H1 (cell line): ENCODE measurements around the gene SH3PXD2A. TPM values are rescaled to one million over a fixed set of nuclear protein-coding genes. Genes with fewer than 3 reads are reported as not detected.

Source experiments
- CTCF ChIA-PET: fragments of 300-600 bp; sonication (Branson Sonifier 250); formaldehyde crosslinking; loops from one replicate; lab custom pipeline; 2021; ENCODE audit not compliant: partially characterized antibody; lab: Charles Lee
- POLR2A ChIA-PET: fragments of 300-600 bp; sonication (Branson Sonifier 250); formaldehyde crosslinking; loops from one replicate; lab custom pipeline; 2021; ENCODE audit warnings: inconsistent platforms; ENCODE audit not compliant: partially characterized antibody; lab: Charles Lee
- DNase-seq, 2 experiments: peaks; one replicate each; pipeline versions ENCODE4 v3.0.0 to v3.0.0-alpha.2; 2010 to 2022; ENCODE audit warnings: low spot score in 2 of 2, low read depth in 1 of 2, mixed read lengths in 1 of 2
- FAIRE-seq: peaks from 2 replicates; lab custom pipeline; 2011; peaks lifted over from hg19 to GRCh38; lab: Jason Lieb, UNC
- H2AFZ ChIP-seq: 2 replicates; pipeline ENCODE4 v1.8.1; 2012; ENCODE audit warnings: low read length, inconsistent platforms
- H2AK5ac ChIP-seq: 2 replicates; pipeline ENCODE4 v1.6.1; 2013; ENCODE audit warnings: low read depth, low read length
- H2BK120ac ChIP-seq: replicated peaks from 2 replicates; pipeline ENCODE3; 2013; ENCODE audit warnings: low read depth, low read length, inconsistent platforms
- H2BK12ac ChIP-seq: 2 replicates; pipeline ENCODE4 v1.6.1; 2013; ENCODE audit warnings: low read depth, low read length
- H2BK15ac ChIP-seq: 2 replicates; pipeline ENCODE4 v1.6.1; 2013; ENCODE audit warnings: low read length
- H2BK20ac ChIP-seq: 2 replicates; pipeline ENCODE4 v1.6.1; 2013; ENCODE audit warnings: low read length
- H2BK5ac ChIP-seq: 2 replicates; pipeline ENCODE4 v1.6.1; 2013; ENCODE audit warnings: low read depth, low read length
- H3K14ac ChIP-seq: 2 replicates; pipeline ENCODE4 v1.6.1; 2013; ENCODE audit warnings: inconsistent platforms; ENCODE audit not compliant: insufficient read length
- H3K18ac ChIP-seq: 2 replicates; pipeline ENCODE4 v1.6.1; 2013; ENCODE audit warnings: low read length; ENCODE audit errors: extremely low read depth
- H3K23ac ChIP-seq: 2 replicates; pipeline ENCODE4 v1.6.1; 2013; ENCODE audit warnings: inconsistent platforms; ENCODE audit not compliant: insufficient read length
- H3K23me2 ChIP-seq: 2 replicates; pipeline ENCODE4 v1.6.1; 2013; ENCODE audit warnings: low read depth, low read length
- H3K27ac ChIP-seq: 2 replicates; pipeline ENCODE4 v1.6.1; 2011; ENCODE audit warnings: low read depth, low read length, inconsistent platforms
- H3K27me3 ChIP-seq, 4 experiments: replicated peaks in 1 of 4; 1 replicate in 1 of 4; 2 replicates in 3 of 4; pipeline versions ENCODE4 v1.6.1 to v1.8.1; 2011 to 2013; ENCODE audit warnings: low read length in 3 of 4, mild to moderate bottlenecking in 3 of 4, inconsistent platforms in 2 of 4, mixed read lengths in 2 of 4, moderate library complexity in 1 of 4; ENCODE audit not compliant: control insufficient read depth in 3 of 4, insufficient read depth in 3 of 4; ENCODE audit errors: extremely low read depth in 1 of 4
- H3K36me3 ChIP-seq, 4 experiments: 2 replicates each; pipeline versions ENCODE4 v1.6.1 to v1.8.1; 2011 to 2013; ENCODE audit warnings: mild to moderate bottlenecking in 4 of 4, low read length in 3 of 4, moderate library complexity in 2 of 4, control low read depth in 1 of 4, inconsistent platforms in 1 of 4; ENCODE audit not compliant: insufficient read depth in 4 of 4, control insufficient read depth in 2 of 4
- H3K4ac ChIP-seq: replicated peaks from 2 replicates; pipeline ENCODE3; 2013; ENCODE audit warnings: low read length, low read depth, mixed read lengths, inconsistent platforms; ENCODE audit not compliant: insufficient read length
- H3K4me1 ChIP-seq, 4 experiments: replicated peaks in 1 of 4; 1 replicate in 1 of 4; 2 replicates in 3 of 4; pipeline versions ENCODE4 v1.6.1 to v1.8.1; 2011 to 2013; ENCODE audit warnings: low read length in 3 of 4, inconsistent platforms in 2 of 4, mixed read lengths in 1 of 4; ENCODE audit not compliant: insufficient read depth in 4 of 4, control insufficient read depth in 3 of 4
- H3K4me2 ChIP-seq, 2 experiments: 2 replicates each; pipeline versions ENCODE4 v1.6.1 to v1.8.1; 2011 to 2013; ENCODE audit warnings: low read depth in 2 of 2, low read length in 2 of 2, control low read depth in 1 of 2, inconsistent platforms in 1 of 2, mild to moderate bottlenecking in 1 of 2; ENCODE audit not compliant: insufficient read depth in 1 of 2
- H3K4me3 ChIP-seq, 4 experiments: fragments of 200-600, 300-600 bp in 1 of 4; sonication (generic), shearing (Covaris generic), sonication (Bioruptor Twin) in 1 of 4; 2 replicates each; pipeline versions ENCODE4 v1.5.1 to v1.8.1; 2011 to 2016; ENCODE audit warnings: low read length in 4 of 4, low read depth in 3 of 4, control low read depth in 2 of 4, inconsistent platforms in 2 of 4, mild to moderate bottlenecking in 2 of 4, mixed read lengths in 1 of 4, moderate library complexity in 1 of 4; ENCODE audit not compliant: insufficient read depth in 2 of 4; ENCODE audit errors: extremely low read depth in 1 of 4
- H3K56ac ChIP-seq: replicated peaks from 2 replicates; pipeline ENCODE3; 2013; ENCODE audit warnings: low read depth, mild to moderate bottlenecking, mixed read lengths, low read length, inconsistent platforms; ENCODE audit not compliant: insufficient read length
- H3K79me1 ChIP-seq: 2 replicates; pipeline ENCODE4 v1.6.1; 2013; ENCODE audit warnings: low read depth, low read length, control low read depth
- H3K79me2 ChIP-seq, 2 experiments: 2 replicates each; pipeline versions ENCODE4 v1.6.1 to v1.8.1; 2012 to 2013; ENCODE audit warnings: low read length in 2 of 2, mild to moderate bottlenecking in 2 of 2, inconsistent platforms in 1 of 2; ENCODE audit not compliant: insufficient read depth in 2 of 2, control insufficient read depth in 1 of 2
- H3K9ac ChIP-seq, 4 experiments: replicated peaks in 1 of 4; 1 replicate in 1 of 4; 2 replicates in 3 of 4; pipeline versions ENCODE4 v1.6.1 to v1.8.1; 2011 to 2013; ENCODE audit warnings: low read depth in 3 of 4, low read length in 3 of 4, control low read depth in 2 of 4, mild to moderate bottlenecking in 2 of 4, moderate library complexity in 2 of 4, inconsistent platforms in 1 of 4; ENCODE audit errors: extremely low read depth in 1 of 4
- H3K9me3 ChIP-seq, 2 experiments: 2 replicates each; pipeline versions ENCODE4 v1.6.1 to v1.8.1; 2012 to 2013; ENCODE audit warnings: mild to moderate bottlenecking in 2 of 2, moderate library complexity in 2 of 2, control low read depth in 1 of 2, inconsistent platforms in 1 of 2, low read depth in 1 of 2, low read length in 1 of 2, mixed read lengths in 1 of 2; ENCODE audit not compliant: insufficient read depth in 2 of 2
- H4K20me1 ChIP-seq, 2 experiments: replicated peaks in 1 of 2; 2 replicates each; pipeline versions ENCODE3 to v1.8.1; 2011 to 2013; ENCODE audit warnings: inconsistent platforms in 2 of 2, low read length in 2 of 2, mild to moderate bottlenecking in 1 of 2; ENCODE audit not compliant: insufficient read depth in 2 of 2, control insufficient read depth in 1 of 2
- H4K5ac ChIP-seq: 2 replicates; pipeline ENCODE4 v1.6.1; 2013; ENCODE audit warnings: low read length, low read depth, mixed read lengths, inconsistent platforms; ENCODE audit not compliant: insufficient read length
- H4K8ac ChIP-seq: 2 replicates; pipeline ENCODE4 v1.8.0; 2013; ENCODE audit warnings: mild to moderate bottlenecking, moderate library complexity, low read length, inconsistent platforms; ENCODE audit not compliant: insufficient read depth; ENCODE audit errors: extremely low read depth
- H4K91ac ChIP-seq: replicated peaks from 2 replicates; pipeline ENCODE3; 2013; ENCODE audit warnings: low read length, mixed read lengths, inconsistent platforms; ENCODE audit not compliant: insufficient read length
- CBX5 ChIP-seq: fragments of 300-800, 300-1000 bp; sonication (generic); IDR thresholded peaks from 2 replicates; pipeline ENCODE4 v1.7.1; 2016; ENCODE audit warnings: antibody characterized with exemption, low read length, low read depth
- EGR1 ChIP-seq: IDR thresholded peaks from 2 replicates; pipeline ENCODE4 v1.6.1; 2011; ENCODE audit warnings: low read depth, low read length, borderline replicate concordance
- FOSL1 ChIP-seq: IDR thresholded peaks from 2 replicates; pipeline ENCODE4 v1.6.1; 2011; ENCODE audit warnings: mild to moderate bottlenecking, low read depth, low read length, moderate library complexity; ENCODE audit not compliant: insufficient read depth
- GABPA ChIP-seq: IDR thresholded peaks from 2 replicates; pipeline ENCODE4 v1.6.1; 2011; ENCODE audit warnings: mild to moderate bottlenecking, low read length, moderate library complexity, borderline replicate concordance; ENCODE audit not compliant: insufficient read depth
- JUND ChIP-seq: IDR thresholded peaks from 2 replicates; pipeline ENCODE4 v1.6.1; 2011; ENCODE audit warnings: mild to moderate bottlenecking, improper control_type of control experiment, low read length
- KDM5A ChIP-seq: fragments of 200-600 bp; IDR thresholded peaks from 2 replicates; pipeline ENCODE4 v1.7.1; 2012; ENCODE audit warnings: mild to moderate bottlenecking, low read length, inconsistent platforms, mixed read lengths
- NANOG ChIP-seq: IDR thresholded peaks from 2 replicates; pipeline ENCODE4 v1.6.1; 2011; ENCODE audit warnings: low read length, low read depth, mild to moderate bottlenecking, inconsistent platforms; ENCODE audit not compliant: insufficient read depth, poor library complexity, severe bottlenecking
- POU5F1 ChIP-seq: IDR thresholded peaks from 2 replicates; pipeline ENCODE4 v1.6.1; 2011; ENCODE audit warnings: low read depth, mild to moderate bottlenecking, low read length, moderate library complexity
- RXRA ChIP-seq: IDR thresholded peaks from 2 replicates; pipeline ENCODE4 v1.6.1; 2011; ENCODE audit warnings: low read depth, mild to moderate bottlenecking, low read length, moderate library complexity; ENCODE audit not compliant: insufficient read depth
- WGBS, 2 experiments: shearing (Covaris generic) in 1 of 2; methylation state at CpG; one replicate each; pipeline versions ENCODE4 v1.1.6 to v1.1.7; 2013 to 2015; ENCODE audit warnings: low lambda C conversion rate in 2 of 2, mixed read lengths in 2 of 2, inconsistent platforms in 1 of 2, low coverage in 1 of 2, missing lambda C conversion rate in 1 of 2; ENCODE audit not compliant: insufficient replicate concordance in 2 of 2, insufficient coverage in 1 of 2, insufficient read length in 1 of 2; ENCODE audit errors: extremely low coverage in 1 of 2, missing lambda C conversion rate in 1 of 2; 5-methylcytosine and 5-hydroxymethylcytosine counted together
- polyA plus RNA-seq, 7 experiments: library from polyadenylated mRNA; depleted of rRNA in 3 of 7; stranded (reverse) in 5 of 7; unstranded in 2 of 7; fragments of >200 nt in 5 of 7; fragments of 200-250 nt in 2 of 7; gene quantifications; 1 replicate in 5 of 7; 2 replicates in 1 of 7; 4 replicates in 1 of 7; pipeline versions ENCODE4 v1.2.1 to v1.2.3, GENCODE V29; 2011 to 2013; ENCODE audit warnings: missing spikeins in 2 of 7, mixed read lengths in 2 of 7
- total RNA-seq: library from RNA; stranded (reverse); fragmentation: NEBNext Ultra II Directional; extraction: Animal tissue kit (Norgen Biotek cat#: 25700); gene quantifications from 2 replicates; pipeline ENCODE4 v1.2.1, GENCODE V29; 2021

Gene SH3PXD2A
- total and polyA plus RNA-seq, 2 of the 8 experiments (the other 6 are each of a cell fraction or from before 2014, with no cell fraction given) = 5.4 to 16.3 TPM

DNA sequence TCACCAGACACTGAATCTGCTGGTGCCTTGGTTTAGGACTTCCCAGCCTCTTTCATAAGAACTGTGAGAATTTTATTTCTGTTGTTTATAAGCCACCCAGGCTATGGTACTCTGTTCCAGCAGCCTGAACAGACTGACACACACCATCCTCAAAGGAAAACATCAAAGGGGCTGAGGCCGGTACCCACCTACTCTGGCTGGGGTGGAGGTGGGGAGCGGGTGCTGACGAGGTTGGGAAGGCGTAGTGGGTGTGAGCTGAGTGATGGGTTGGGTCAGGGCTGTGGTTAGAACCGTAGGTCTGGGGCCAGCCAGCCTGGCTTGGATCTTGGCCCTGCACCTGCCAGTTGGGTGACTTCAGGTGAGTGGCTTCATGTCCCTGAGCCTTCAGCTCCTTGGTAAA is 136.3 kb downstream of the SH3PXD2A start:
- Histone ChIP-seq H4K20me1 (peaks cover 0 to 1% of the 10 kb centered on the region in 2 experiments), H4K5ac (no peak overlapping the region), H2BK20ac (no peak overlapping the region), H3K4me2 (no peak overlapping the region), H3K23me2 (no peaks in the 10 kb centered on the region; the same call in 1 of the 2 replicates), H3K79me1 (no peaks in the 10 kb centered on the region), H2BK12ac (no peak overlapping the region), H3K23ac (no peak overlapping the region), H3K79me2 (no peaks in the 10 kb centered on the region), H2BK5ac (no peak overlapping the region), H2AFZ (no peak overlapping the region), H2AK5ac (no peak overlapping the region), H3K36me3 (no peaks in the 10 kb centered on the region), H3K9ac (no peak overlapping the region), H2BK120ac (no peak overlapping the region), H2BK15ac (peak overlapping the region; percentile 8; the same call in 1 of the 2 replicates), H3K4ac (peak overlapping the region; percentile 63), H4K8ac (no peak overlapping the region), H3K18ac (no peak overlapping the region), H3K56ac (no peak overlapping the region), H3K4me1 (peaks cover 0 to 5% (median 1%) of the 10 kb centered on the region in 4 experiments; a peak in 3 of 7 replicates), H4K91ac (no peak overlapping the region), H3K27me3 (no peaks in the 10 kb centered on the region), H3K14ac (no peak overlapping the region), H3K4me3 (no peak overlapping the region), H3K9me3 (no peaks in the 10 kb centered on the region), H3K27ac (no peak overlapping the region)
- ChIA-PET POLR2A (interaction anchor here (0.9 kb wide), 2 partner anchors 10 to 58 kb away, joined by 3 read pairs; no protein-coding TSS in a partner anchor), CTCF (interaction anchor here (0.6 to 6.8 kb wide), 16 partner anchors 9 to 390 kb away, joined by 3 to 61 read pairs (median 6); partner anchors contain the start of gene SH3PXD2A)
- WGBS, 2 experiments = 87% methylated on average over 5 of the region's 5 CpGs; no CpG with 5 or more reads in 1 of the 2 experiments
- DNase-seq (no peak), FAIRE-seq (no peak)
- no peak for TF ChIP-seq EGR1
- no peak for TF ChIP-seq POU5F1
- no peak for TF ChIP-seq FOSL1
- no peak for TF ChIP-seq GABPA
- no peak for TF ChIP-seq NANOG
- TF ChIP-seq KDM5A = no peak
- no peak for TF ChIP-seq CBX5
- TF ChIP-seq RXRA = no peak
- no peak for TF ChIP-seq JUND
